ENCODE data around the gene CDC42SE2.
"Not testable (repeated sequence)": the region's sequence is repeated elsewhere in the genome, so short reads cannot be mapped to it uniquely, and the experiment has no call there.

The CDC42SE2 gene

GRCh38 chr5:131277875-131278740 lies 14.3 kb downstream of the CDC42SE2 start:
- peak in 3 of 51 donors; percentile 7 to 24 (median 17) for DNase-seq

GRCh38 chr5:131278741-131279124 lies 14.9 kb downstream of the CDC42SE2 start:
- DNase-seq = not testable (repeated sequence)

- no peak for DNase-seq
Observed at GRCh38 chr5:131279204-131279603, 15.4 kb downstream of the CDC42SE2 start.

- no peak for DNase-seq
Observed at GRCh38 chr5:131280417-131280816, 16.6 kb downstream of the CDC42SE2 start.

GRCh38 chr5:131281133-131281867 lies 17.4 kb downstream of the CDC42SE2 start:
- no peak for DNase-seq

GRCh38 chr5:131281868-131282234 lies 18.0 kb downstream of the CDC42SE2 start:
- no peak for DNase-seq

- DNase-seq = no peak
Observed at GRCh38 chr5:131282235-131282634, 18.4 kb downstream of the CDC42SE2 start.

- no peak for DNase-seq
Observed at GRCh38 chr5:131285703-131286399, 22.0 kb downstream of the CDC42SE2 start.

- no peak for DNase-seq
Observed at GRCh38 chr5:131286400-131286715, 22.5 kb downstream of the CDC42SE2 start.

- DNase-seq = no peak
Observed at GRCh38 chr5:131288328-131288727, 24.5 kb downstream of the CDC42SE2 start.

- DNase-seq = no peak
Observed at GRCh38 chr5:131289738-131290137, 25.9 kb downstream of the CDC42SE2 start.

GRCh38 chr5:131296213-131296672 lies 32.4 kb downstream of the CDC42SE2 start:
- no peak for DNase-seq

GRCh38 chr5:131297886-131298285 lies 34.0 kb downstream of the CDC42SE2 start:
- no peak for DNase-seq

- DNase-seq = no peak
Observed at GRCh38 chr5:131299465-131299864, 35.6 kb downstream of the CDC42SE2 start.

GRCh38 chr5:131302506-131302905 lies 38.7 kb downstream of the CDC42SE2 start:
- no peak for DNase-seq

GRCh38 chr5:131303537-131303936 lies 39.7 kb downstream of the CDC42SE2 start:
- no peak for DNase-seq

- DNase-seq = no peak
Observed at GRCh38 chr5:131304414-131304813, 40.6 kb downstream of the CDC42SE2 start.

GRCh38 chr5:131305138-131305689 lies 41.4 kb downstream of the CDC42SE2 start:
- DNase-seq = no peak

- DNase-seq = no peak
Observed at GRCh38 chr5:131305906-131306305, 42.1 kb downstream of the CDC42SE2 start.

- not testable (repeated sequence) for DNase-seq
Observed at GRCh38 chr5:131312235-131312772, 48.5 kb downstream of the CDC42SE2 start.

- no peak for DNase-seq
Observed at GRCh38 chr5:131316026-131316425, 52.2 kb downstream of the CDC42SE2 start.

GRCh38 chr5:131316822-131317221 lies 53.0 kb downstream of the CDC42SE2 start:
- DNase-seq = no peak

Measured in hypothalamus (tissue), 51 donors.